SK-N-SH treated with all-trans-retinoic acid at 6 μM for 48 hours (cell line): ENCODE data around the gene TXNRD3.
"Not testable (repeated sequence)": the region's sequence is repeated elsewhere in the genome, so short reads cannot be mapped to it uniquely, and the experiment has no call there.

Experiments
- ATAC-seq: fragments of 200-7000 bp; cut with Tn5 transposase; 3 replicates; pipeline ENCODE4 v1.9.1; 2020; ENCODE audit warnings: mild to moderate bottlenecking, moderate library complexity
- ARNTL ChIP-seq: fragments of 450-650 bp; formaldehyde crosslinking; IDR thresholded peaks from 2 replicates; pipeline ENCODE4 v1.5.0; 2020; ENCODE audit warnings: low read depth, mild to moderate bottlenecking, moderate library complexity, borderline replicate concordance
- BACH2 ChIP-seq: fragments of 250-450 bp; sonication (Bioruptor Pico); IDR thresholded peaks from 2 replicates; pipeline ENCODE4 v1.9.0; 2021; ENCODE audit warnings: mild to moderate bottlenecking, borderline replicate concordance
- CSDC2 ChIP-seq: fragments of 250-450 bp; sonication (Bioruptor Pico); IDR thresholded peaks from 2 replicates; pipeline ENCODE4 v1.5.0; 2020; ENCODE audit warnings: mild to moderate bottlenecking, moderate library complexity
- ESRRG ChIP-seq: fragments of 250-450 bp; sonication (Bioruptor Pico); IDR thresholded peaks from 2 replicates; pipeline ENCODE4 v1.6.1; 2021; ENCODE audit warnings: mild to moderate bottlenecking
- GLIS3 ChIP-seq: fragments of 250-450 bp; sonication (Bioruptor Pico); IDR thresholded peaks from 2 replicates; pipeline ENCODE4 v1.5.0; 2020; ENCODE audit warnings: mild to moderate bottlenecking, moderate library complexity
- ISL1 ChIP-seq: fragments of 250-450 bp; sonication (Bioruptor Pico); IDR thresholded peaks from 2 replicates; pipeline ENCODE4 v2.1.2; 2022; ENCODE audit warnings: mild to moderate bottlenecking, moderate library complexity
- OSR1 ChIP-seq: fragments of 250-450 bp; sonication (Bioruptor Pico); IDR thresholded peaks from 2 replicates; pipeline ENCODE4 v1.8.0; 2022; ENCODE audit warnings: moderate library complexity, mild to moderate bottlenecking, inconsistent platforms
- PATZ1 ChIP-seq: fragments of 250-450 bp; sonication (Bioruptor Pico); IDR thresholded peaks from 2 replicates; pipeline ENCODE4 v1.8.0; 2020; ENCODE audit warnings: mild to moderate bottlenecking, moderate library complexity, borderline replicate concordance
- POU6F1 ChIP-seq: fragments of 250-450 bp; sonication (Bioruptor Pico); IDR thresholded peaks from 2 replicates; pipeline ENCODE4 v1.8.0; 2021; ENCODE audit warnings: low read depth, mild to moderate bottlenecking, moderate library complexity, borderline replicate concordance
- RARB ChIP-seq: fragments of 250-450 bp; sonication (Bioruptor Pico); IDR thresholded peaks from 2 replicates; pipeline ENCODE4 v1.8.0; 2021; ENCODE audit warnings: mild to moderate bottlenecking, moderate library complexity
- TCF4 ChIP-seq: fragments of 250-450 bp; sonication (Bioruptor Pico); IDR thresholded peaks from 2 replicates; pipeline ENCODE4 v1.8.0; 2021; ENCODE audit warnings: mild to moderate bottlenecking, moderate library complexity, borderline replicate concordance
- TOX ChIP-seq: fragments of 250-450 bp; sonication (Bioruptor Pico); IDR thresholded peaks from 2 replicates; pipeline ENCODE4 v1.8.0; 2021; ENCODE audit warnings: mild to moderate bottlenecking, moderate library complexity, borderline replicate concordance
- TSHZ2 ChIP-seq: fragments of 250-450 bp; sonication (Bioruptor Pico); IDR thresholded peaks from 2 replicates; pipeline ENCODE4 v1.5.0; 2020; ENCODE audit warnings: mild to moderate bottlenecking, moderate library complexity
- ZC3H10 ChIP-seq: fragments of 250-450 bp; sonication (Bioruptor Pico); IDR thresholded peaks from 2 replicates; pipeline ENCODE4 v1.5.1; 2021; ENCODE audit warnings: mild to moderate bottlenecking, moderate library complexity
- ZFP3 ChIP-seq: fragments of 250-450 bp; sonication (Bioruptor Pico); IDR thresholded peaks from 2 replicates; pipeline ENCODE4 v1.5.0; 2020; ENCODE audit warnings: mild to moderate bottlenecking, moderate library complexity
- ZFP30 ChIP-seq: fragments of 450-650 bp; formaldehyde crosslinking; IDR thresholded peaks from 2 replicates; pipeline ENCODE4 v1.5.0; 2022; ENCODE audit warnings: mild to moderate bottlenecking, moderate library complexity
- ZNF565 ChIP-seq: fragments of 450-650 bp; formaldehyde crosslinking; conservative IDR thresholded peaks from 2 replicates; pipeline ENCODE4 v1.5.0; 2020; ENCODE audit warnings: low read depth, mild to moderate bottlenecking, moderate library complexity
- ZNF70 ChIP-seq: fragments of 450-650 bp; formaldehyde crosslinking; IDR thresholded peaks from 2 replicates; pipeline ENCODE4 v1.5.0; 2020; ENCODE audit warnings: mild to moderate bottlenecking, moderate library complexity
- ZNF8 ChIP-seq: fragments of 450-650 bp; formaldehyde crosslinking; IDR thresholded peaks from 2 replicates; pipeline ENCODE4 v1.5.0; 2020; ENCODE audit warnings: mild to moderate bottlenecking, moderate library complexity
- TF ChIP-seq, protein P1 (sequence below): fragments of 250-450 bp; sonication (Bioruptor Pico); IDR thresholded peaks from 2 replicates; pipeline ENCODE4 v1.5.1; 2021; ENCODE audit warnings: mild to moderate bottlenecking, moderate library complexity
- TF ChIP-seq, protein P2 (sequence below): fragments of 250-450 bp; sonication (Bioruptor Pico); IDR thresholded peaks from 2 replicates; pipeline ENCODE4 v1.5.1; 2020; ENCODE audit warnings: low read depth, mild to moderate bottlenecking, moderate library complexity

Gene TXNRD3

DNA sequence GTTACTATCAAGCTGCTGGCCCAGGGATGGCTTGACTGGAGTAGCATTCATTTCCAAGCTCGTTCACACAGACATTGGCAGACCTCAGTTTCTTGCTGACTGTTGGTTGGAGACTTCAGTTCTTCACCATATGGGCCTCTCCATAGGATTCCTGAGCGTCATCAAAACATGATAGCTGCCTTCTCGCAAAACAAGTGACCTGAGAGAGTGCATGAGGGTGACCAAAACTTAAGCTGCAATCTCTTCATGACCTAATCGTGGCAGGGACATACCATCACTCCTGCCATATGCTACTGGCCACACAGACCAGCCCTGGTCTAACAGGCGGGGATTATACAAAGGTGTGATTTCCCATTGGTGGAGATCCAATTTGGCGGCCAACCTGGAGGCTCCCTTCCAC lies 50.2 kb downstream of the TXNRD3 start (continued):
- TF ChIP-seq, protein P1, sequence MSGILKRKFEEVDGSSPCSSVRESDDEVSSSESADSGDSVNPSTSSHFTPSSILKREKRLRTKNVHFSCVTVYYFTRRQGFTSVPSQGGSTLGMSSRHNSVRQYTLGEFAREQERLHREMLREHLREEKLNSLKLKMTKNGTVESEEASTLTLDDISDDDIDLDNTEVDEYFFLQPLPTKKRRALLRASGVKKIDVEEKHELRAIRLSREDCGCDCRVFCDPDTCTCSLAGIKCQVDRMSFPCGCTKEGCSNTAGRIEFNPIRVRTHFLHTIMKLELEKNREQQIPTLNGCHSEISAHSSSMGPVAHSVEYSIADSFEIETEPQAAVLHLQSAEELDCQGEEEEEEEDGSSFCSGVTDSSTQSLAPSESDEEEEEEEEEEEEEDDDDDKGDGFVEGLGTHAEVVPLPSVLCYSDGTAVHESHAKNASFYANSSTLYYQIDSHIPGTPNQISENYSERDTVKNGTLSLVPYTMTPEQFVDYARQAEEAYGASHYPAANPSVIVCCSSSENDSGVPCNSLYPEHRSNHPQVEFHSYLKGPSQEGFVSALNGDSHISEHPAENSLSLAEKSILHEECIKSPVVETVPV (CRISPR knock-in tag): no peak
- TF ChIP-seq ZFP3 (CRISPR knock-in tag) (no peak), POU6F1 (CRISPR knock-in tag) (no peak), TCF4 (CRISPR knock-in tag) (no peak), ZNF565 (CRISPR knock-in tag) (no peak), BACH2 (no peak), GLIS3 (CRISPR knock-in tag) (no peak)

GRCh38 chr3:126599101-126599500 lies 55.8 kb downstream of the TXNRD3 start:
- no peak for ATAC-seq
- TF ChIP-seq, protein P2, sequence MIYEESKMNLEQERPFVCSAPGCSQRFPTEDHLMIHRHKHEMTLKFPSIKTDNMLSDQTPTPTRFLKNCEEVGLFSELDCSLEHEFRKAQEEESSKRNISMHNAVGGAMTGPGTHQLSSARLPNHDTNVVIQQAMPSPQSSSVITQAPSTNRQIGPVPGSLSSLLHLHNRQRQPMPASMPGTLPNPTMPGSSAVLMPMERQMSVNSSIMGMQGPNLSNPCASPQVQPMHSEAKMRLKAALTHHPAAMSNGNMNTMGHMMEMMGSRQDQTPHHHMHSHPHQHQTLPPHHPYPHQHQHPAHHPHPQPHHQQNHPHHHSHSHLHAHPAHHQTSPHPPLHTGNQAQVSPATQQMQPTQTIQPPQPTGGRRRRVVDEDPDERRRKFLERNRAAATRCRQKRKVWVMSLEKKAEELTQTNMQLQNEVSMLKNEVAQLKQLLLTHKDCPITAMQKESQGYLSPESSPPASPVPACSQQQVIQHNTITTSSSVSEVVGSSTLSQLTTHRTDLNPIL (CRISPR knock-in tag): no peak
- TF ChIP-seq TOX (CRISPR knock-in tag): no peak
- no peak for TF ChIP-seq TSHZ2 (CRISPR knock-in tag)
- no peak for TF ChIP-seq ESRRG (CRISPR knock-in tag)
- TF ChIP-seq ZNF565 (CRISPR knock-in tag): no peak
- no peak for TF ChIP-seq ZFP3 (CRISPR knock-in tag)
- no peak for TF ChIP-seq CSDC2 (CRISPR knock-in tag)
- no peak for TF ChIP-seq ZNF8 (CRISPR knock-in tag)
- no peak for TF ChIP-seq PATZ1 (CRISPR knock-in tag)
- no peak for TF ChIP-seq ISL1 (CRISPR knock-in tag)
- TF ChIP-seq RARB (CRISPR knock-in tag): no peak
- TF ChIP-seq GLIS3 (CRISPR knock-in tag): no peak
- TF ChIP-seq ARNTL: no peak
- TF ChIP-seq ZFP30: no peak
- TF ChIP-seq BACH2: no peak
- no peak for TF ChIP-seq OSR1 (CRISPR knock-in tag)
- no peak for TF ChIP-seq ZNF70 (CRISPR knock-in tag)
- no peak for TF ChIP-seq ZC3H10

DNA sequence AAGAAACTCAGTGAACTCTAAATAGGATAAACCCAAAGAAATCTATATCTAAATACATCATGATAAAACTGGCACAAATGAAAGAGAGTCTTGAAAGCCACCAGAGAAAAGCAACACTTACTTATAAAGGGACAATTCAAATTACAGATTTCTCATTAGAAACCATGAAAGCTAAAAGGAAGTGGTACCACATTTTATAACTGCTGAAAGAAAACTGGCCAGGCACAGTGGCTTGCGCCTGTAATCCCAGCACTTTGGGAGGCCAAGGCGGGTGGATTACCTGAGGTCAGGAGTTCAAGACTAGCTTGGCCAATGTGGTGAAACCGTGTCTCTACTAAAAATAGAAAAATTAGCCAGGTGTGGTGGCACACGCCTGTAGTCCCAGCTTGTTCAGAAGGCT lies 59.4 kb downstream of the TXNRD3 start:
- not testable (repeated sequence) for ATAC-seq

DNA sequence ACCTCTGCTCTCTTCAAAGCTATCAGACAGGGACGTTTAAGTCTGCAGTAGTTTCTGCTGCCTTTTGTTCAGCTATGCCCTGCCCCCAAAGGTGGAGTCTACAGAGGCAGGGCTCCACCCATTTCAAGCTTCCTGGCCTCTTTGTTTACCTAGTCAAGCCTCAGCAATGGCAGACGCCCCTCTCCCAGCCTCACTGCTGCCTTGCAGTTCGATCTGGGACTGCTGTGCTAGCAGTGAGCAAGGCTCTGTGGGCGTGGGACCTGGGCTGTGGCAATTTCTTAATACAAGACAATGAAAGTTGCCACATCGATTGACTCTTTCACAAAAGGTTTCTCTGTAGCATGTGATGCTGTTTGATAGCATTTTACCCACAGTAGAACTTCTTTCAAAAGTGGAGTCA lies 63.4 kb downstream of the TXNRD3 start:
- ATAC-seq: not testable (repeated sequence)
